HEK293 (cell line): ENCODE data around the gene TSC22D2.

Source experiments
- CTCF ChIP-seq: fragments of 450-650 bp; formaldehyde crosslinking; IDR thresholded peaks from 2 replicates; pipeline ENCODE4 v1.5.1; 2016; ENCODE audit warnings: missing biosample characterization, missing genetic modification characterization
- KLF16 ChIP-seq: fragments of 450-650 bp; formaldehyde crosslinking; IDR thresholded peaks from 2 replicates; pipeline ENCODE4 v1.5.1; 2017; ENCODE audit warnings: missing biosample characterization, missing genetic modification characterization
- TCF7L2 ChIP-seq: IDR thresholded peaks from 2 replicates; pipeline ENCODE4 v1.6.1; 2011; ENCODE audit warnings: low read depth, mild to moderate bottlenecking, inconsistent platforms, low read length, moderate library complexity, borderline replicate concordance
- ZNF274 ChIP-seq, 2 experiments: fragments of 200-500 bp in 1 of 2; fragments of 450-650 bp in 1 of 2; sonication (Bioruptor generic) in 1 of 2; formaldehyde crosslinking in 1 of 2; IDR thresholded peaks; 2 replicates each; pipeline versions ENCODE4 v1.5.1 to v1.6.1; 2014 to 2016; ENCODE audit warnings: borderline replicate concordance in 1 of 2, inconsistent platforms in 1 of 2, low read length in 1 of 2, missing biosample characterization in 1 of 2, missing genetic modification characterization in 1 of 2
- ZNF280D ChIP-seq: fragments of 450-650 bp; formaldehyde crosslinking; IDR thresholded peaks from 2 replicates; pipeline ENCODE4 v1.5.1; 2016; ENCODE audit warnings: missing biosample characterization, missing genetic modification characterization

DNA sequence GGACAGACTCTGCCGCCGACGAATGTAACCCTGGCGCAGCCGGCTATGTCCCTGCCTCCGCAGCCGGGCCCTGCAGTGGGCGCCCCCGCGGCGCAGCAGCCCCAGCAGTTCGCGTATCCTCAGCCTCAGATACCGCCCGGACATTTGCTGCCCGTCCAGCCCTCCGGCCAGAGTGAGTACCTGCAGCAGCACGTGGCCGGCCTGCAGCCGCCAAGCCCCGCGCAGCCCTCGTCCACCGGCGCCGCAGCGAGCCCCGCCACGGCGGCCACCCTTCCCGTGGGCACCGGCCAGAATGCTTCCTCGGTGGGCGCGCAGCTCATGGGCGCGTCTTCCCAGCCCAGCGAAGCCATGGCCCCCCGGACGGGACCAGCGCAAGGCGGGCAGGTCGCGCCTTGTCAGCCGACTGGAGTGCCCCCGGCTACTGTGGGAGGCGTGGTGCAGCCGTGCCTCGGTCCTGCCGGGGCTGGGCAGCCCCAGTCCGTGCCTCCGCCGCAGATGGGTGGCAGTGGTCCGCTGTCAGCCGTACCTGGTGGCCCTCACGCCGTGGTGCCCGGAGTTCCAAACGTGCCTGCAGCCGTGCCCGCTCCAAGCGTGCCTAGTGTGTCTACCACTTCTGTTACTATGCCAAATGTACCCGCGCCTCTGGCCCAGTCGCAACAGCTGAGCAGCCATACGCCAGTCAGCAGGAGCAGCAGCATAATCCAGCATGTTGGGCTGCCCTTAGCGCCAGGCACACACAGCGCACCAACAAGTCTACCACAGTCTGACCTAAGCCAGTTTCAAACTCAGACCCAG lies 2.4 kb downstream of the TSC22D2 start:
- no peak for TF ChIP-seq ZNF280D (tag by site-specific recombination)
- TF ChIP-seq CTCF (tag by site-specific recombination): no peak
- no peak for TF ChIP-seq ZNF274 (IDR thresholded peaks at IDR 0.05; ENCODE audit: low read length)
- TF ChIP-seq ZNF274 (tag by site-specific recombination; IDR thresholded peaks at IDR 0.05; ENCODE audit: borderline replicate concordance): no peak
- TF ChIP-seq KLF16 (tag by site-specific recombination): no peak
- TF ChIP-seq TCF7L2: no peak
